GM10266 (cell line): Measurements from ENCODE around the gene CSTB.

Experiments used
- DNase-seq: peaks from one replicate; pipeline ENCODE4 v3.0.0; 2012; ENCODE audit errors: extremely low spot score
- TF ChIP-seq, protein P1 (sequence below): IDR thresholded peaks from 2 replicates; pipeline ENCODE4 v1.5.1; 2012; ENCODE audit warnings: mild to moderate bottlenecking, low read depth; ENCODE audit not compliant: control insufficient read depth, insufficient read depth; ENCODE audit errors: missing control alignments

CSTB gene

DNA sequence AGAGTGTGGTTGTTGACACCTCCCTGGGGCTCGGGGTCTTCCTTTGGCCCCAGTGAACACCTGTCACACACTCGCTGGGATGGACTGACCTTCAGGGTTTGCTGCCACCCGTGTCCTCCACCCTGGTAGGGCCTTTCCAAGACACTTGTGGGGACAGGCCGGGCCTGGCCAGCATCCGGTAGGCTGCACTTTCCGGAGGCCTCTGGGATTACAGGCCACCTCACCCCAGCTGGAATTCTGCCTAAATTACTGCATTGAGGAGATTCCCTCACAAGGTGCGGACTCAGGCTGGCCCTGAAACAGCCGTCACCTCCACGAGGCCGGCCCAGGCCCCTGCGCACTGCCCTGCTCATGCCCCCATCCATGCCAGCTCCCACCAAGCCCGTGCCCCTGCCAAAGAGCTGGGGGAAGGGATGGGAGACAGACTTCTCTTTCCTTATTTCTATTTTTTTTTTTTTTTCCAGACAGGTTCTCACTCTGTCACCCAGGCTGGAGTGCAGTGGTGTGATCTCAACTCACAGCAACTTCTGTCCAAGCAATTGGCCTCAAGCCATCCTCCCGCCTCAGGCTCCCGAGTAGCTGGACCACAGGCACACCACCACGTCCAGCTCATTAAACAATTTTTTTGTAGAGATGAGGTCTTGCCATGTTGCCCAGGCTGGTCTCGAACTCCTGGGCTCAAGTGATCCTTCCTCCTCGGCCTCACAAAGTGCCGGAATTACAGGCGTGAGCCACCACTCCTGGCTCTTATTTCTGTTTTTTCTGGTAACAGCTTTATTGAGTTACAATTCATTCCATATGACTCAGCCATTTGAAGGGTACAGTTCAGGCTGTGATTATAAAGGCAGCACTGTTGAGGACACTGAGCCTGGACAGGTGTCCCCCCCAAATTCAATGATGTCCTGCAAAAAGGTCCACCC is 11.3 kb downstream of the CSTB start:
- DNase-seq = no peak
- TF ChIP-seq, protein P1, sequence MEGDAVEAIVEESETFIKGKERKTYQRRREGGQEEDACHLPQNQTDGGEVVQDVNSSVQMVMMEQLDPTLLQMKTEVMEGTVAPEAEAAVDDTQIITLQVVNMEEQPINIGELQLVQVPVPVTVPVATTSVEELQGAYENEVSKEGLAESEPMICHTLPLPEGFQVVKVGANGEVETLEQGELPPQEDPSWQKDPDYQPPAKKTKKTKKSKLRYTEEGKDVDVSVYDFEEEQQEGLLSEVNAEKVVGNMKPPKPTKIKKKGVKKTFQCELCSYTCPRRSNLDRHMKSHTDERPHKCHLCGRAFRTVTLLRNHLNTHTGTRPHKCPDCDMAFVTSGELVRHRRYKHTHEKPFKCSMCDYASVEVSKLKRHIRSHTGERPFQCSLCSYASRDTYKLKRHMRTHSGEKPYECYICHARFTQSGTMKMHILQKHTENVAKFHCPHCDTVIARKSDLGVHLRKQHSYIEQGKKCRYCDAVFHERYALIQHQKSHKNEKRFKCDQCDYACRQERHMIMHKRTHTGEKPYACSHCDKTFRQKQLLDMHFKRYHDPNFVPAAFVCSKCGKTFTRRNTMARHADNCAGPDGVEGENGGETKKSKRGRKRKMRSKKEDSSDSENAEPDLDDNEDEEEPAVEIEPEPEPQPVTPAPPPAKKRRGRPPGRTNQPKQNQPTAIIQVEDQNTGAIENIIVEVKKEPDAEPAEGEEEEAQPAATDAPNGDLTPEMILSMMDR = no peak

DNA sequence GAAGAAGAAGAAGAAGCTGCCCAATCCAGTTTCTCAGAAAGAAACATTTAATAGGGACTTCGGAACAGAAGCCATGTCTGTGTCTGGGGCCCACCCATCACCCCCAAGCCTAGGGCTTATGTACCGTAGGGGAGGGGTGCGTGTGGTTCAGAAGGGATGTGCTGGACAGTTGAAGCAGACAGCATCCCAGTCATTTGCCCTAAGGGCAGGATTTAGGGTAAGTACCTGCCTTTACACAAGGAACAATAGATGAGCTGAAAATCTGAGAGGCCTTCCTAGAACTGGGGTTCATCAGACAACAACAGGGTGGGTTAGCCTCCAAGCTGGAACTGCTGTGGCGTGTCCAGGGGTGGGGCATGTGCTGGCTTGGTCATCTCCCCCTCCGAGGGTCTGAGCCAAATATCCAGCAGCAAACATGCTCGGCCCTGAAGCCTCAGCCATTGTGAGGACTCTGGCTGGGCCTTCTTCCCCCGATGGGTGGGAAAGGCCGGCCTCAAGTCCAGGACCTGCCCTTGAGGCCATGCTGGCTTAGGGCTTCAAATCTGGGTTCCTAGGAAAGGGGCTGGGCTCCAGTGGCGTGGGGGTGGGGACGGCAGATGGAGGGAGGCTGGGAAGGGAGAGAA is 12.1 kb downstream of the CSTB start:
- no peak for DNase-seq
- TF ChIP-seq, protein P1 = no peak

DNA sequence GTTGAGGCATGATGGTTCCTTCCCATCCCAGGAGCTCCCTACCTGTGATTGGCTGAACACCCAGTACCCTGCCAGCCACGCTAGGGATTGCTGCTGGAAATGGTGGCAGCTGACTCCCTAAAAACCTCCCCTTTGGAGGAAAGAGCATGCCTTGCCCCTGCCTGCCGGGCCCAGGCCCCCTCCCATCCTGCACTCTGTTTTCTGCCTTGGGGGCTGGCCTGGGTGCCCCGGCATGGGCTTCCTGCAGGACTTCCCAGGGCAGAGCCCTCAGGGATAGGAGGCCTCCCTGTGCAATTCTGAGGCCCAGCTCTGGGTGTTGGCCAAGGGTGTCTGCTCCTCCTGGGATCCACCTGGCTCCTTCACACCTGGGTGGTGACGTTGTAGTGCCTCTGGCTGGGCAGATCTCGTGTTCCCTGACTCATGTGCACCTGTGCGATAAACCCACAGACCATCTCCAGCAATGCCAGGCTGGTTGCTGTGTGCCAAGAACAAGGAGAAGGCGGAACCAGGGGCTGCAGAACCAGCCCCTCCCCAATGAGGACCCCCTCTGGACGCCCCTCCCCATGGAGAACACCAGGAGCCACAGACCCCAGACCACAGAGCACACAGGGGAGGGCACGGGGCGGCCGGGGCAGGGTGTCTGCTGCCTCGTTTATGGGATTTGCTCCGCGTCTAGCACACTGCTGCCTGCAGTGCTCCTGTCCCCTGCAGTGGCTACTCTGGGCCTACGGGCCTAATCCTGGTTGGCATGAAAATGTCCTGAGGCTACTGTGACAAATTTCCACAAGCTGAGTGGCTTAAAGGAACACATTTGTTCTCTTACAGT is 13.6 kb downstream of the CSTB start:
- TF ChIP-seq, protein P1 = no peak
- no peak for DNase-seq

GRCh38 chr21:43761886-43762285 is 14.2 kb downstream of the CSTB start:
- TF ChIP-seq, protein P1 = no peak
- DNase-seq = no peak

DNA sequence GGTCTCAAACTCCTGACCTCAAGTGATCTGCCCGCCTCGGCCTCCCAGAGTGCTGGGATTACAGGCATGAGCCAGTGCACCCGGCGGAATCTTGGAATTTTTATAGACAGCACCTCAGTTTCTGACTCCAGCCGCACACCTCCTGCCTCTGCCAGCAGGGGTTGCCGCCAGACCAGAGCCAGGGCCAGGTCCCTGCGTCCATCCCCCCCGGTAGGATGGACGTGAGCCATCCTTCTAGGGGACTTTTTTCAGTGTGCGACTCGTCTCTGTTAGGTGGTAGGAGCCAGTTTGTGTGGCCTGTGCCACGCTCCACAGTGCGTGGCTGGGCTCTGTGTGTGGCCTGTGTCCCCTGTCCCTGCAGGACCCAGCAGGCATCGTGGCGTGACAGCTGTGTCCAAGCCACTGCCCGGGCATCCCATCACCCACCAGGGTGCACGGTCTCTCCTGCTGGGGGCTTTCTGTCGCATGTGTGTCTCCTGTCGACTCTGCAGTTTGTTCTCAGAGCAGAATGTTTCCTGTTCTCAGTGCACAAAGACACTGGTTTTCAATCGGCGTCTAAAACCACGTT is 15.6 kb downstream of the CSTB start:
- TF ChIP-seq, protein P1 = no peak
- no peak for DNase-seq

- DNase-seq = no peak
- TF ChIP-seq, protein P1 = no peak
These were observed 16.5 kb downstream of the CSTB start for GRCh38 chr21:43759651-43760050.
